ENCODE results near the gene AKAP6. TPM values are rescaled to one million over a fixed set of nuclear protein-coding genes. Genes with fewer than 3 reads are reported as not detected.

The AKAP6 gene
- total and polyA plus RNA-seq, 2 of the 8 experiments (the other 6 are each of a cell fraction or from before 2014, with no cell fraction given), result 0.09 to 0.89 TPM

GRCh38 chr14:32713856-32714255, 384.8 kb downstream of the AKAP6 start:
- no peaks in the 10 kb centered on the region for H3K36me3 ChIP-seq (ENCODE audit: control insufficient read depth in 2 of 4, insufficient read depth in 4 of 4, low read length in 3 of 4)
- H3K4ac ChIP-seq (replicated peaks; ENCODE audit: insufficient read length, low read depth, low read length), result no peak overlapping the region
- FAIRE-seq (no peak), DNase-seq (ENCODE audit: low read depth in 1 of 2, low spot score in 2 of 2) (no peak)
- H3K79me2 ChIP-seq (ENCODE audit: control insufficient read depth in 1 of 2, insufficient read depth in 2 of 2, low read length in 2 of 2), result no peaks in the 10 kb centered on the region
- no peak overlapping the region for H3K9ac ChIP-seq (replicated peaks in 1 of 4; ENCODE audit: extremely low read depth in 1 of 4, low read depth in 3 of 4, low read length in 3 of 4)
- no peak overlapping the region for H3K14ac ChIP-seq (ENCODE audit: insufficient read length)
- no peaks in the 10 kb centered on the region for H3K23me2 ChIP-seq (ENCODE audit: low read depth, low read length)
- no peak overlapping the region for H2BK12ac ChIP-seq (ENCODE audit: low read depth, low read length)
- H3K79me1 ChIP-seq (ENCODE audit: low read depth, low read length), result no peaks in the 10 kb centered on the region
- H3K23ac ChIP-seq (ENCODE audit: insufficient read length), result no peak overlapping the region
- no peaks in the 10 kb centered on the region for H4K20me1 ChIP-seq (replicated peaks in 1 of 2; ENCODE audit: control insufficient read depth in 1 of 2, insufficient read depth in 2 of 2, low read length in 2 of 2)
- CTCF ChIA-PET (ENCODE audit: partially characterized antibody), result interaction anchor here (1.3 to 1.5 kb wide), 2 partner anchors 99 to 125 kb away, joined by 3 to 4 read pairs; no protein-coding TSS in a partner anchor
- H3K4me1 ChIP-seq (replicated peaks in 1 of 4; ENCODE audit: control insufficient read depth in 3 of 4, insufficient read depth in 4 of 4, low read length in 3 of 4), result no peaks in the 10 kb centered on the region
- no peak overlapping the region for H3K56ac ChIP-seq (replicated peaks; ENCODE audit: insufficient read length, low read depth, low read length)
- no peak for TF ChIP-seq BCL11A (IDR thresholded peaks at IDR 0.05; ENCODE audit: low read depth in 2 of 2, low read length in 2 of 2)
- TF ChIP-seq CBX8 (IDR thresholded peaks at IDR 0.05; ENCODE audit: borderline replicate concordance, low read depth, low read length), result no peak
- POLR2A ChIA-PET (ENCODE audit: partially characterized antibody), result no interaction called here
- H2AFZ ChIP-seq (ENCODE audit: low read length), result no peak overlapping the region
- H3K4me3 ChIP-seq (ENCODE audit: extremely low read depth in 1 of 4, insufficient read depth in 2 of 4, low read depth in 3 of 4, low read length in 4 of 4), result no peak overlapping the region
- H4K5ac ChIP-seq (ENCODE audit: insufficient read length, low read depth, low read length), result no peak overlapping the region
- H3K4me2 ChIP-seq (ENCODE audit: insufficient read depth in 1 of 2, low read depth in 2 of 2, low read length in 2 of 2), result no peak overlapping the region
- H4K91ac ChIP-seq (replicated peaks; ENCODE audit: insufficient read length, low read length), result no peak overlapping the region
- H3K27ac ChIP-seq (ENCODE audit: low read depth, low read length), result no peak overlapping the region
- H2BK120ac ChIP-seq (replicated peaks; ENCODE audit: low read depth, low read length), result no peak overlapping the region
- H3K27me3 ChIP-seq (replicated peaks in 1 of 4; ENCODE audit: control insufficient read depth in 3 of 4, extremely low read depth in 1 of 4, insufficient read depth in 3 of 4, low read length in 3 of 4), result no peaks in the 10 kb centered on the region
- no peaks in the 10 kb centered on the region for H3K9me3 ChIP-seq (ENCODE audit: insufficient read depth in 2 of 2, low read depth in 1 of 2, low read length in 1 of 2)
- H3K18ac ChIP-seq (ENCODE audit: extremely low read depth, low read length), result no peak overlapping the region
- no peak overlapping the region for H2BK15ac ChIP-seq (ENCODE audit: low read length)
- H2BK20ac ChIP-seq (ENCODE audit: low read length), result no peak overlapping the region
- WGBS, 2 experiments (ENCODE audit: extremely low coverage in 1 of 2, insufficient coverage in 1 of 2, insufficient read length in 1 of 2, insufficient replicate concordance in 2 of 2, low coverage in 1 of 2, low lambda C conversion rate in 2 of 2, missing lambda C conversion rate in 1 of 2), result 92% methylated on average over 3 of the region's 3 CpGs; no CpG with 5 or more reads in 1 of the 2 experiments
- no peak overlapping the region for H2AK5ac ChIP-seq (ENCODE audit: low read depth, low read length)
- H2BK5ac ChIP-seq (ENCODE audit: low read depth, low read length), result no peak overlapping the region
- H4K8ac ChIP-seq (ENCODE audit: extremely low read depth, insufficient read depth, low read length), result no peak overlapping the region
